ENCODE results near the gene SCNN1A. TPM values are rescaled to one million over a fixed set of nuclear protein-coding genes. Genes with fewer than 3 reads are reported as not detected.

Gene SCNN1A
- total and polyA plus RNA-seq, 5 experiments from 2014 or later: 0.06 to 4.7 (median 0.65) TPM

GRCh38 chr12:6363010-6363329, 12.4 kb downstream of the SCNN1A start:
- H3K9me3 Mint-ChIP-seq: no peaks in the 10 kb centered on the region
- no peak for DNase-seq
- peak overlapping the region in 7 of 10 donors; percentile 24 to 89 (median 83) for H3K4me3 Mint-ChIP-seq
- peak overlapping the region in 4 of 10 donors; percentile 80 to 93 (median 87) for H3K27ac Mint-ChIP-seq
- peaks cover 20 to 49% (median 44%) of the 10 kb centered on the region in 4 donors for H3K4me1 Mint-ChIP-seq
- POLR2A ChIA-PET: interaction anchor here (0.9 to 15.2 kb wide), 16 partner anchors 8 to 489 kb away, joined by 3 to 358 read pairs (median 4); partner anchors contain the start of genes GAPDH, MRPL51, TNFRSF1A and USP5
- no peak for ATAC-seq
- no peaks in the 10 kb centered on the region for H3K36me3 Mint-ChIP-seq
- H3K27me3 Mint-ChIP-seq: peaks cover 0 to 2% (median 0%) of the 10 kb centered on the region in 5 donors

DNA sequence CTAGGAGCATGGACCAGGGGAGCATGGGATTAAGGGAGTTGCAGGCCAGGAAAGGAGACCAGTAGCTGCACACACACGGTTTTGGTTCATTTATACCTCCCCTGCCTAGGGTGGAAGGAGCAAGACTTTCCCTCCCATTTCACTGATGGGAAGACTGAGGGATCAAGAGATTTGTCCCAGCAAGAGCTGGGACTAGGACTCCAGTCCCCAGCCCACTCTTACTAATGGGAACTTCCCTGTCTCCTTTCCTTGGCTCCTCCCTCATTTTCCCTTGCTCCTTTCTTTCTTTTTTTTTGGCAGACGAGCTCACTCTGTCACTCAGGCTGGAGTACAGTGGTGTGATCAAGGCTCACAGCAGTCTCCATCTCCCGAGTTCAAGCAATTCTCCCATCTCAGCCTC, 13.0 kb downstream of the SCNN1A start:
- DNase-seq (no peak), ATAC-seq (no peak)
- Mint-ChIP-seq H3K27me3 (peaks cover 0 to 2% (median 0%) of the 10 kb centered on the region in 5 donors), H3K36me3 (no peaks in the 10 kb centered on the region), H3K4me3 (peak overlapping the region in 9 of 10 donors; percentile 36 to 91 (median 73)), H3K9me3 (no peaks in the 10 kb centered on the region), H3K27ac (peak overlapping the region; percentile 73 to 96 (median 88)), H3K4me1 (peaks cover 20 to 44% (median 38%) of the 10 kb centered on the region in 4 donors)
- POLR2A ChIA-PET: interaction anchor here (1.0 to 15.2 kb wide), 12 partner anchors 9 to 489 kb away, joined by 3 to 358 read pairs (median 4); partner anchors contain the start of genes GAPDH, MRPL51, TNFRSF1A and USP5

DNA sequence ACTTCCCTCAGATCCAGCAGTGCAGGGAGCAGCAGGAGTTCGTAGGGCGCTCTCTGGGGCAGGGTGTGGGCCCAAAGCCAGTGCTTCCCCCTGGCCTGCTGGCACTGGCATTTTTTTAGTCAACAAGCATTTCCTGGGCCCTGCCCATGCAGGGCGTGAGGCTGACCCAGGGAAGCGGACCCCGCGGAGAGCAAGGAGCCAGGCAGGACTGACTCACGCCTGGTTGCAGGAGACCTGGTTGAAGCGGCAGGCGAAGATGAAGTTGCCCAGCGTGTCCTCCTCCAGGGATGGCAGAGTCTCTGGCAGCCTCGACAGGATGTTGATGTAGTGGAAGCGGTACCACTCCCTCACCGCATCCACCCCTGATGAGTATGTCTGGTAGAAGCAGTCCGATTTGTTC, 13.5 kb downstream of the SCNN1A start:
- Mint-ChIP-seq H3K4me3 (peak overlapping the region; percentile 36 to 91 (median 73)), H3K27ac (peak overlapping the region; percentile 73 to 96 (median 88)), H3K27me3 (peaks cover 0 to 2% (median 0%) of the 10 kb centered on the region in 5 donors), H3K36me3 (no peaks in the 10 kb centered on the region), H3K9me3 (no peaks in the 10 kb centered on the region), H3K4me1 (peaks cover 17 to 38% (median 32%) of the 10 kb centered on the region in 4 donors)
- ATAC-seq (peak in 1 of 2 donors; percentile 48), DNase-seq (peak in 1 of 10 donors; percentile 25)
- POLR2A ChIA-PET: interaction anchor here (3.3 to 15.2 kb wide), 2 partner anchors 26 to 39 kb away, joined by 16 to 358 read pairs; partner anchors contain the start of gene TNFRSF1A

DNA sequence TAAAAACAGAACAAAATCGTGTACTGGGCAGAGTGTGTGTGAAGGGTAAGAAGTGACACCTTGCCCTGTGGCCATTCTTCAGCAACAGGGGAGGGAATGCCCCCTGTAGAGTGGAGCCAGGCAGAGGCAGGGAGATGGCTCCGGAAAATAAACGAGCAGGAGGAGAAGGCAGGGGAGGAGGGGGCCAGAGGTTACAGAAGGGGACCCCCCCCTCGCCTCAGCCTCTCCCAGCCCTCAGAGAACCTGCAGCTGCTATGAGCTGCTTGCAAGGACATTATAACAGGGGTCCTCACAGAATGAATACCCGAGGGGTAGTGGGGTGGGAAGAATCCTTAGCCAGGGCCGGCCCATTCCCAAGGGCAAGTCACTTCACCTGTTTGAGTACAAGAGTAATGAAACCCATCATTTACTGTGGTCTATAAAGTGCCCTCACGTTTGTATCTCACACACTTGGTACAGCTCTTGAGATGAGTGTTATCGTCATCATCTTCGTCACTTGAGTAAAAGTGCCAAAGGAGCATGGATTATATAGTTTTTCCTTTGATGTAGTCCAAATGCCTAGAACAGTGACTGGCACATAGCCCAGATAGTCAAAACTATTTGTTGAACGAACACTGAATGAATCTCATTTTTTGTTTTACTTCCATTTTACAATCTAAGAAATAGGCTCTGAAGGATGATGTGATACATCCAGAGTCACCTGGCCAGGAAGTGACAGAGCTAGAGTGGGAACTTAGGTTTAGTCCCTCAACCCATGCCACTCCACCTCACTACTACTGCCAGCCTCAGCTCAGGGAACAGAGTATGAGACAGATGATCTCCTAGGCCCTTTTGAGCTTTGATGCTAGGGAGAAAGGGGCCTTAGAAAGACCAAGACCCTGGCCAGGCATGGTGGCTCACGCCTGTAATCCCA, 14.5 kb downstream of the SCNN1A start:
- Mint-ChIP-seq H3K4me3 (peak overlapping the region in 3 of 10 donors; percentile 38 to 72 (median 53)), H3K27ac (peak overlapping the region in 7 of 10 donors; percentile 20 to 95 (median 82)), H3K36me3 (no peaks in the 10 kb centered on the region), H3K27me3 (peaks cover 0 to 3% (median 0%) of the 10 kb centered on the region in 5 donors), H3K4me1 (peaks cover 17 to 41% (median 32%) of the 10 kb centered on the region in 4 donors), H3K9me3 (no peaks in the 10 kb centered on the region)
- no peak for DNase-seq
- POLR2A ChIA-PET: interaction anchor here (0.5 to 15.2 kb wide), 3 partner anchors 25 to 300 kb away, joined by 3 to 358 read pairs (median 3); partner anchors contain the start of gene TNFRSF1A
- no peak for ATAC-seq

DNA sequence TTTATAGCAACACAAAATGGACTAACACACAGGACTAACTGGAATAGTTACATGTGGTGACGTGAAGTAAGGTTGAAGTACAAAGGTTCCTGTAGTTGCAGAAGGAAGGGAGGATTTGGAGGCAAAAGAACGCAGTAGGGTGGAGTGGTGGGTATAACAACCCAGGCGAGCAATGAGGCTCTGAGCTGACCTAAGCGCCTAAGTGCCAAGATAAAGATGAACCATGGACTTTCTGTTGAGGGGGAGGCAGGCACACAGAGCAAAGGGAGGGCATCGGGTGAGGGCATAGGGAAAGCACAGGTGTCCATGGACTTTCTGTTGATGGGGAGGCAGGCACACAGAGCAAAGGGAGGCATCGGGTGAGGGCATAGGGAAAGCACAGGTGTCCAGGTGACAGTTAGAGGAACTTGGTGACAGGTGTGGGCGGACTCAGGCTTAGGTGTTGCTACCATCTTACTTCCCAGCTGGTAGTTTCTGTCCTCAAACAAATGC, 15.2 kb downstream of the SCNN1A start:
- Mint-ChIP-seq H3K4me1 (peaks cover 18 to 48% (median 34%) of the 10 kb centered on the region in 4 donors), H3K27me3 (peaks cover 0 to 3% (median 0%) of the 10 kb centered on the region in 5 donors), H3K9me3 (no peaks in the 10 kb centered on the region), H3K27ac (peak overlapping the region in 6 of 10 donors; percentile 6 to 78 (median 72)), H3K36me3 (no peaks in the 10 kb centered on the region), H3K4me3 (peak overlapping the region in 1 of 10 donors; percentile 42)
- ATAC-seq (no peak), DNase-seq (no peak)
- POLR2A ChIA-PET: interaction anchor here (15.2 kb wide), 1 partner anchor 24 kb away, joined by 358 read pairs; the partner anchor contains the start of gene TNFRSF1A

DNA sequence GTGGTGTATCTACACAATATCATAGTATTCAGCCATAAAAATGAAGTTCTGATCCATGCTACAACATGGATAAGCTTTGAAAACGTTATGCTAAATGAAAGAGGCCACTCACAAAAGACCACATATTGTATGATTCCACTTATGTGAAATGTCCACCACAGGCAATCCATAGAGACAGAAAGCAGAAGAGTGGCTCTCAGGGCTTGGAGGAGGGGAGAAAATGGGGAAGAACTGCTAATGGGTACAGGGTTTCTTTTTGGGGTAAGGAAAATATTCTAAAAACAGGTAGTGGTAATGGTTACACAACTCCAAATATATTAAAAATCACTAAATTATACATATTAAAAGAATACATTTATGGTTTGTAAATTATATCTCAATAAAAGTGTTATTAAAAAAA, 16.5 kb downstream of the SCNN1A start:
- Mint-ChIP-seq H3K4me1 (peaks cover 23 to 55% (median 37%) of the 10 kb centered on the region in 4 donors), H3K27me3 (peaks cover 0 to 3% (median 0%) of the 10 kb centered on the region in 5 donors), H3K4me3 (no peak overlapping the region), H3K36me3 (no peaks in the 10 kb centered on the region), H3K9me3 (no peaks in the 10 kb centered on the region), H3K27ac (peak overlapping the region in 1 of 10 donors; percentile 82)
- DNase-seq: no peak
- no peak for ATAC-seq
- POLR2A ChIA-PET: interaction anchor here (0.6 to 15.2 kb wide), 3 partner anchors 13 to 256 kb away, joined by 3 to 358 read pairs (median 3); partner anchors contain the start of gene TNFRSF1A

GRCh38 chr12:6356374-6356820, 19.0 kb downstream of the SCNN1A start:
- Mint-ChIP-seq H3K27ac (peak overlapping the region in 3 of 10 donors; percentile 35 to 54 (median 37)), H3K27me3 (peaks cover 0 to 3% (median 0%) of the 10 kb centered on the region in 5 donors), H3K36me3 (no peaks in the 10 kb centered on the region), H3K4me1 (peaks cover 18 to 41% (median 30%) of the 10 kb centered on the region in 4 donors), H3K4me3 (no peak overlapping the region), H3K9me3 (no peaks in the 10 kb centered on the region)
- ATAC-seq: no peak
- DNase-seq: no peak
- POLR2A ChIA-PET: interaction anchor here (1.4 to 15.2 kb wide), 3 partner anchors 10 to 114 kb away, joined by 3 to 358 read pairs (median 8); partner anchors contain the start of genes TNFRSF1A and VAMP1

DNA sequence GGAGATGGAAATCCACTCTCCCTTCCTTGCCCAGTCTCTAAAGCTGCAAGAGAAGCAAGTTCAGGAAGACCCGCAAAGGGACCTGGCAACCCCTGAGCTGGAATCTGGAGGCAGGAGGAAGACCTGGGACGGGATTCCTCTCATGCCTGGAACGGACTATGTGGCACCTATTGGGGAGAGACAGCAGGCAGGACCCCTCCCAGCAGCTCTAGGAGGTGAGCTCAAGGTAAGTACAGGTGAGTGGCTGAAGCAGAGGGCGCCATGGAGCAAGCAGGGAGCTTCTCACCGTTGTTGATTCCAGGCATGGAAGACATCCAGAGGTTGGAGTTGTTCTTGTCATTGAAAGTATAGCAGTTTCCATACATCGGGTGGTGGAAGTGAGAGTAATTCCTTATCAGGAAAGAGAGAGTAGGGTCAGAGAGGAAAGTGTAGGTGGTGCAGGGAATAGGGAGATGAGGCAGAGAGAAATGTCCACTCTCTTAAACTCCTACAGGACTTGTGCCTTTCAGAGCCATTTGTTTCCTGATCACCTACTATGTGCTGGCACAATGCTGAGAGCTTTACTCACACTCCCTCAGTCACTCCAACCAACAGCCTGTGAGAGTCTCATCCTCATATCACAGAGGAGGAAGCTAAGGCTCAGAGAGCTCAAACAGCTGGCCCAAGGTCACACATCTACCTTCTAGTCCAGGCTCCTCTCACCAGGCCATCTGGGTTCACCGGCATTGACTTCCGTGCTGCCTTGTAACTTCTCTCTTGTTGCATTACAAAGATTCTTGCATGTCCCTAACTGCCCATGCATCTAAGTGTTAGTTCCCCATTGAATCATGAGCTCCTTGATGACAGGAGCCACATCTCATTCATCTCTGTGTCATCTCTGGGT, 19.6 kb downstream of the SCNN1A start:
- POLR2A ChIA-PET: interaction anchor here (1.4 to 15.2 kb wide), 3 partner anchors 10 to 115 kb away, joined by 3 to 358 read pairs (median 8); partner anchors contain the start of genes TNFRSF1A and VAMP1
- Mint-ChIP-seq H3K36me3 (no peaks in the 10 kb centered on the region), H3K27ac (peak overlapping the region in 4 of 10 donors; percentile 37 to 68 (median 40)), H3K4me3 (no peak overlapping the region), H3K9me3 (no peaks in the 10 kb centered on the region), H3K27me3 (peaks cover 0 to 3% (median 0%) of the 10 kb centered on the region in 5 donors), H3K4me1 (peaks cover 18 to 36% (median 27%) of the 10 kb centered on the region in 4 donors)
- DNase-seq (no peak), ATAC-seq (no peak)

- Mint-ChIP-seq H3K9me3 (no peaks in the 10 kb centered on the region), H3K27ac (peak overlapping the region in 3 of 10 donors; percentile 41 to 78 (median 71)), H3K4me3 (no peak overlapping the region), H3K36me3 (no peaks in the 10 kb centered on the region), H3K4me1 (peaks cover 12 to 28% (median 21%) of the 10 kb centered on the region in 4 donors), H3K27me3 (peaks cover 0 to 3% (median 0%) of the 10 kb centered on the region in 5 donors)
- ATAC-seq: peak; percentile 35 to 47
- POLR2A ChIA-PET: interaction anchor here (2.1 to 15.2 kb wide), 2 partner anchors 9 to 19 kb away, joined by 8 to 358 read pairs; partner anchors contain the start of gene TNFRSF1A
- DNase-seq: no peak
Observed at GRCh38 chr12:6354495-6355393, 20.6 kb downstream of the SCNN1A start.

DNA sequence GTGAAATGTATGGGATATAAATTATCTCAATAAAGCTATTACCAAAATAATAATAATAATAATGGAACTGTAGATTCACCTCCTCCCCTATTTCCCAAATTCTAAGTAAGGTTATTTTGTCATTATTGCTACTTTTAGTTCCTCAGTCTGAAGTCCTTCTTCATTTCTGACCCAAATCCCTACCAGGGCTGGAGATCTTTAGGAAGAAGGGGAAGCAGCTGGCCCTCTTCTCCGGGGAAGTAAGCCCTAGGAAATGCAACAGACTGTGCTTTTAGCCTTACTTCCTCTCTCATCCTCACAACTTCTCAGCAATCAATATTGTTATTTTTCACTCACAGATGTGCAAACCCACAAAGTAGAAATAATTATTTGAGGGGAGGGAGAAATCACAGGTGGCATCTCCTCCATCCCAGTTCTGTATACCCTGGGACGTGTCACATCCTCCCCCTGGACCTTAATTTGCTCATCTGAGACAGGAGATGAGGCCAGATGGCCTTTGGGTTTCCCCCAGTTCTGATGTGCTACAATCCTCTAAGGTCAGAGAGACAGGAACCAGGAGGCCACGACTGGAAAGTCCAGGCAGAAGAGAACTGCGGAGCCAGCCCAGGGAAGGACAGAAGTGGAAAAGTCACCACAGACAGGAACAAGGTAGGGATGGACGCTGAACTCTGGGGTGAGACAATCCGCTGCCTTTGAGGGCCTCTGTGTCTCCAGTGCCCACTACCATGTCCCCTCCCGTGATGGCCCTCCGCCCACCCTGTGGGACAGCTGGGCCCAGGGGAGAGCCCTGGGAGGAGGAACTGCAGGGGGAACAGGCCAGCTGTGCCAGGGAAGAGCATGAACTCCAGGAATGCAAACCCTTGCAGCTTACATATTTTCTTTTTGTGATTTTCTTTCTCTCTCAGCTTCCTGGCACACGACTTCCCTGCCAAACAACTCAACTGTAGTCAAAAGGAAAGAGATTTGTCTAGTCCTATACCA, 22.9 kb downstream of the SCNN1A start:
- POLR2A ChIA-PET: interaction anchor here (0.5 to 1.6 kb wide), 7 partner anchors 10 to 407 kb away, joined by 3 to 6 read pairs (median 5); no protein-coding TSS in a partner anchor
- ATAC-seq: no peak
- Mint-ChIP-seq H3K9me3 (no peaks in the 10 kb centered on the region), H3K27me3 (peaks cover 0 to 2% (median 0%) of the 10 kb centered on the region in 5 donors), H3K4me1 (peaks cover 12 to 32% (median 28%) of the 10 kb centered on the region in 4 donors), H3K36me3 (no peaks in the 10 kb centered on the region), H3K27ac (peak overlapping the region in 2 of 10 donors; percentile 12 to 48), H3K4me3 (no peak overlapping the region)
- no peak for DNase-seq
